NCI-H774 (cell line): ENCODE results near the gene GIT2.
"Not testable (repeated sequence)": the region's sequence is repeated elsewhere in the genome, so short reads cannot be mapped to it uniquely, and the experiment has no call there.

Source experiments
- DNase-seq: peaks from one replicate; lab custom pipeline; 2025; lab: John Stamatoyannopoulos, UW

Gene GIT2

DNA sequence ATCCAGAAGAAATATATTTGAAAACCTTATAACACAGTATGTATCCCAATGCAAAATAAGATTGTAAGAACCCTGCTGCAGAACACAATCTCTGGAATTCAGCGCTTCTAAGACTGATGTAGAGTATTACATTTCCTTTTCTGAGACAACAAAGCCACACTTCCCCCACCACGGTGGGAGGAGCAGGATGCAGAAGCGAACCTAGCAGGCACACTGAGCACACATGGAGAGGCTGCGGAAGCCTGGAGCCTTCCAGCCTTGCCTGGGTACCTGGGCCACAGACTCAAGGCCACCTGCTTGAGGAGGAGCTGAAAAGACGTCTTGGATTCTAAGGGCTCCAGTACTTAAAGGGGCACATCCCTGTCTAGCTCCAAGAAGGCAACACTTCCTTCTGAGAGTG, 49.7 kb downstream of the GIT2 start:
- DNase-seq: no peak

DNA sequence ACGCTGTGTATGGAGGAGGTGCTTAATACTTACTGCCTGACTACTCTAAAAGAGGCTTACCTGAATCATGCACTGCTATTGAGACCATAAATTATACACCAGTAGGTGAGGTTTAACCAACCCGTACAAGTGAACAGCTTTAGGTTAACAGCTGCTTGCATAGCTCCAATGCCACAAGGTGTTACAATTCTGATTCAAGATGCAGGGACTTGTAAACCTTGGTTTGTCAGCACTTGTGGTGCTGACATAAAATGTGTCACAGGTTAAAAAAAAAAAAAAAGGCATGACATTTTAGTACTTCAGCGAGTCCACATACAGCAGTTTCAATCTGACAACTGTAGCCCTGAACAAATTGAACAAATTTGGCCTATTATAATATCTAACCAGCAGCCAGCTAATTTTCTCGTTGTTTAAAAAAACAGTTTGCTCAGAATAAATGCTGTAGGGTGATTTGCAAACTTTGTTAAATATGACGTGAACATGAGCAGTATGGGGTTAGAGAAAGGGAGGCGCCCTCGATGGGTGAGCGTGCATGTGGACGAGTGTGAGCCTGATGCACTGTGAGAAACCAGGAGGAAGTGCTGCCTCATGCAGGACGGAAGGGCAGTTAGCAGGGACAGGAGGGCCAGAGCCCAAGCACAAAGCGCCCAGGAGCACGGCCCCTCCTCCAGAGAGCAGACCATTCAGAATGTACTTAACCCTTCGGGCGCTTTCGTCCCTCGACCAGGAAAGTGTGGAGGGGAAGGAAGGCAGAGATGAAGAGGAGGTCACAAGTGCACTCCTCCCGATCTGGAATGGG, 51.4 kb downstream of the GIT2 start:
- no peak for DNase-seq

DNA sequence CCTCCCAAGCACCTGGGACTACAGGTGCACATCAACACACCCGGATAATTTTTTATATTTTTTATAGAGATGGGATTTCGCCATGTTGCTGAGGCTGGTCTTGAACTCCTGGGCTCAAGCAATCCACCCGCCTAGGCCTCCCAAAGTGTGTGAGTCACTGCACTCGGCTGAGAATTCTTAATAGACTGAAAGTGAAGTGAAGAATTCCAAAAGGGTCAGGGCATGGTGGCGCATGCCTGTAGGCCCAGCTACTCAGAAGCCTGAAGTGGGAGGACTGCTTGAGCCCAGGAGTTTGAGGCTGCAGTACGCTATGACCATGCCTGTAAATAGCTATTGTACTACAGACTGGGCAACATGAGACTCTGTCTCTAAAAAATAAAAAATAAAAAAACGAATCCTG, 52.4 kb downstream of the GIT2 start:
- DNase-seq: no peak

DNA sequence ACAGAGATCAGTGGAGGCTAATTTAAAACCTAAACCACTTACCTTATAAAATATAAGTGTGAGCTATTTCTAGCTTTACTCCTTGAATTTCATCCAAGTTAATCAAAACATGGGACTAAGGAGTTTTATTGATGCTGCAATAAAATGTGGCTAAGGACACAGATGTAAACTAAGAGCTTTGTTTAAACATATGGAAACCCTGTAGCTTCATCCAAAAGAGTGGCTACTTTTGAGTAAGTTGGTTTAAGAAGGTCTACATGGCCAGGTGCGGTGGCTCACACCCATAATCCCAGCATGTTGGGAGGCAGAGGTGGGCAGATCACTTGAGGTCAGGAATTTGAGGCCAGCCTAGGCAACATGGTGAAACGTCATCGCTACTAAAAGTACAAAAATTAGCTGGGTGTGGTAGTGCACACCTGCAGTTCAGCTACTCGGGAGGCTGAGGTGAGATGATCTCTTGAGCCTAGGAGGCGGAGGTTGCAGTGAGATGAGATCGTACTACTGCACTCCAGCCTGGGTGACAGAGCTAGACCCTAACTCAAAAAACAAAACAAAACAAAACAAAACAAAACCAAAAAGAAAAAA, 55.7 kb downstream of the GIT2 start:
- DNase-seq: no peak

DNA sequence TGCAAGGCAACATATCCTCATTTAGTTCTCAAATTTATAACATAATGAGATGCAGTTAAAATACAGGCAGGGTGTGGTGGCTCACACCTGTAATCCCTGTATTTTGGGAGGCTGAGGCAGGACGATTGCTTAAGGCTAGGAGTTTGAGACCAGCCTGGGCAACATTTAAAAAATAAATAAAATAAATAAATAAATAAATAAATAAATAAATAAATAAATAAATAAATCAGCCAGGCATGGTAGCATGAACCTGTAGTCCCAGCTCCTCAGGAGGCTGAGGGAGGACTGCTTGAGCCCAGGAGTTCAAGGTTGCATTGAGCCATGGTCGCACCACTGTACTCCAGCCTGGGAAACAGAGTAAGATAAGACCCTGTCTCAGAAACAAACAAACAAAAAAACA, 56.7 kb downstream of the GIT2 start:
- no peak for DNase-seq

DNA sequence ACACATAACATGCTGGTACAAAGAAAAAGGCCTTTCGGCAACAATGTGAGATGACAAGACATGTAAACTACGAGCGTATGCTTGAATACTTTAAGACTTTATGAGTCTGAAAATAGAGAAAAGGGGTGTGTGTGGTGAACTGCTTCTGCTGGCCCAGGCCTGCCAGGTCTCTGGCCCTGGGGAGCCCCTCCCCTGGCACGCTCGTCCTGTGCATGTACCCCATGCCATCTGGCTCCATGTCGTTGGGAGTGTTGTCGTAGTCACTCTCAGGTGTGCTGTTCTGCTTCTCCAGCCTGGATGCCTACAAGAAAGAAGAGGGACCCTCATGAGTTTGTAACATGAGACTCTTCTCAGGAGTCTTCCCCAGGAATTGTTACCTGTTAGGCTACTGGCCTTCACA, 57.2 kb downstream of the GIT2 start:
- DNase-seq: no peak

DNA sequence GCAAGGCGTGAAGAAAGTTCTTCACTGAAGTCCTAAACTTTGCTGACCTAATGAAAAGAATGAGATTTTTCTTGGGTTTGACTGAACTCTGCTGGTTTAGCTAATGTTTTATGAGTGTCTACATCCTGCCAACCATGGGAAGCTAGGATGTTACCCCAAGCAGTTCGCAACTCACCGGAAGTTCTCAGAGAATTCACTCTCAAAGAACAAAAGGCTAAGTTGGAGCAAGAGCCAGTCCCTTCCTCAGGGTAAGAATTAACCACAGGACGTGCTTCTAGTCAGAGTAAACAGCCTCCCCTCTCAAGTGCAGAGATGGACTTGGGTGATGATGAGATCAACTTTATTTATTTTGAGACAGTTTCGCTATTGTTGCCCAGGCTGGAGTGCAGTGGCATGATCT, 58.8 kb downstream of the GIT2 start:
- no peak for DNase-seq

DNA sequence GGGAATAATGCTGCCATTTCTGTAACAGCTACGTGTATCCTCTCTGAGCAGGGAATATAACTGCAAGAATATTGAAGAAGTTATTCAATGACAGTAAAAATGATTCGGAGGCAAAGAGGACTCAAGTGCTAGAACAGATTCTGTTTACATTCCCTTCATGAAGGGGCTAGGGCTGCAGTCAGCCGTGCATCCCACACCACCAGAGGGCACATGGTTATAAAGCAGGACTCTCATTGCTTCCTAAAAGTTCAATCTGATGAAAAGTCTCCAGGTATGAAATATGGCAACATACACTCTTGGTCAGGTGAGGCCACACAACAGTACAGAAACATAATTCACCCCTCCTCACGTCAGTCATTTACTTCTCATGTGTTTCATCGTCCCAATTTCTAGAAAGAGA, 62.1 kb downstream of the GIT2 start:
- DNase-seq: no peak

DNA sequence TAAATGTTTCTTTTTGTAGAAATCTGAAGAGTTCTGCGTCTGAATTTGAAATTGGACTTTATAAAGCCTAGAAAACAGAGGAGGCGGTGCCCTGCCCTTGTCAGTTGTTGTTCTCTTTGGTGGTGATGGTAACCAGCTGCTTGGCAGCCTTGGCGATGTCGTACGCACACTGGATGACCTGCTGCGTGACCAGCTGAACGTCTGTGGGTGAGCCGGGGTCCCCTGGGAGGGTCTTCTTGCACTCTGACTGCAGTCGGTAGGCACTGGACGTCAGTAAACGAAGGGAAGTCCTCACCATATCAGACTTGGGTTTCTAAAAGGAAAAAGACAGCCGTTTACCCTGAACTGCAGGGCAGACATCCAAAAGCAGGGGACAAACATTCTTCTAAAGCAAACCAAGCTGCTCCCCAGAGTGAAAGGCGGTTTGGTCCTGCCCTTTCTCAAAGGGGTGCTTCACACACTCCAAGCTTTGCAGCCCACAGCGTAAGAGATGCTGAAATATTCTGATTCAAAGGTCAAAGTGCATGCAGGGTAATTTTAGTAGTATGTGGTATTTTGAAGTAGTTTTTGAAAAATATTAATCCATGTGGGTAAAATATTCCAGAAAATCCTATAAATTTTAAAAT, 63.2 kb downstream of the GIT2 start:
- DNase-seq: no peak

DNA sequence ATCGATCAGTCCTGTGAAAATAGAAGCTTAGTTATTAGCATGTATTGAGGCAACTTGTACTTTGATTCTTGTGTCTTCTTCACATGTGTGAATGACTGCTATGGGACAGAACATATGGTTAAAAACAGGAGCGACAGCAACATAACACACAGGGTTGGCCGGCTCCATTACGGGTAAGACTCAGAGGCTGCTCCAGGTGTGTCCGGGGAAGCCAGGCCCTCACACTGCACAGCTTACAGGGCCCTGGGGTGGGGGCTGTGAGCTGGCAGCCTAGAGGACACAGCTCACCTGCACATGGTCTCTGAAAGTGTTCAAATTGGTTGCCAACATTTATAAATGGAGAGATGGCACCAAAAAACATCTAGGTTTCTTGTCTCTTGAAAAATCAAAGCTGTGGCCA, 65.0 kb downstream of the GIT2 start:
- no peak for DNase-seq

DNA sequence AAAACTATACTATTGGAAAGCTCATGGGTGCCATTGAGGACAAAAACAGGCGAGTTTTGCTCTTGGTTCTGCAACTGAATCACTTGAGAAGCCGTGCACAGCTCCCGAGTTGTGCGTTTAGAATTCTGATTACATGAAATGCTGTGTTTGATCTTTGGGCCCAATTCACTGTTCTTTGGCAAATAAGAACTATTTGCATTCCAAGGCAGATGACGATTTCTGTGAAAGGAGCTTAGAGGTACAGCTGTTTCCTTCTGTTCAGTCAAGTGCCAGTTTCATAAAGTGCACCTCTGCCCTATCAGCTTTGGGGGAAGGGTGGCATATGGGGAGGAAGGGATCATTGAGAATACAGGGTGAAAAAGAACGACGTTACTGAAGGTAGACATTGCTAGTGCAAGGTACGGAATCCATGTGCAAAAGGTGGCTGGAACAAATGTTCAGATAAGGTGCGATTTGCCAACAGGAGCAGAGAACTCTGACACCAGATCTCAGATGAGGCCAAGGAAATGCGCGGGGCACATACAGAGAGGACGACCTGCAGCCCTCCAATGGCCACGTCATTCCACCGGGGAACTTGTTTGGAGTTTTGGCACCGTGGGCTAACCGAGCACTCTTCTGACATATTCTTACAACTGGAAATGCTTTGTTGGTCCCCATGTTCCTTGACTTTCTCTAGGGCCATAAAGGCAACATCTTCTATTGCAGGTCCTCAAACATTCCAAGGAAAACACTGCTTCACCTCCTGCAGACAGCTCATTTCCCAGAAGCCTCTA, 66.0 kb downstream of the GIT2 start:
- no peak for DNase-seq

DNA sequence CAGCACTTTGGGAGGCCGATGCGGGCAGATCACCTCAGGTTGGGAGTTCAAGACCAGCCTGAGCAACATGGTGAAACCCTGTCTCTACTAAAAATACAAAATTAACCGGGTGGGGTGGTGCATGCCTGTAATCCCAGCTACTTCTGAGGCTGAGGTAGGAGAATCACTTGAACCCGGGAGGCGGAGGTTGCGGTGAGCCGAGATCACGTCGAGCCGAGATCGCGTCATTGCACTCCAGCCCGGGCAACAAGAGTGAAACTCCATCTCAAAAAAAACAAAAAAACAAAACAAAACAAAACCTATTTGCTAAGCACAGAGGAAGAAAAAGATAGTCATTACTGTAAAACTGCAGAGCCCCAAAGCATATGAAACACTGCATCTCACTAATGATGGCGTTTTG, 66.8 kb downstream of the GIT2 start:
- DNase-seq: not testable (repeated sequence)

DNA sequence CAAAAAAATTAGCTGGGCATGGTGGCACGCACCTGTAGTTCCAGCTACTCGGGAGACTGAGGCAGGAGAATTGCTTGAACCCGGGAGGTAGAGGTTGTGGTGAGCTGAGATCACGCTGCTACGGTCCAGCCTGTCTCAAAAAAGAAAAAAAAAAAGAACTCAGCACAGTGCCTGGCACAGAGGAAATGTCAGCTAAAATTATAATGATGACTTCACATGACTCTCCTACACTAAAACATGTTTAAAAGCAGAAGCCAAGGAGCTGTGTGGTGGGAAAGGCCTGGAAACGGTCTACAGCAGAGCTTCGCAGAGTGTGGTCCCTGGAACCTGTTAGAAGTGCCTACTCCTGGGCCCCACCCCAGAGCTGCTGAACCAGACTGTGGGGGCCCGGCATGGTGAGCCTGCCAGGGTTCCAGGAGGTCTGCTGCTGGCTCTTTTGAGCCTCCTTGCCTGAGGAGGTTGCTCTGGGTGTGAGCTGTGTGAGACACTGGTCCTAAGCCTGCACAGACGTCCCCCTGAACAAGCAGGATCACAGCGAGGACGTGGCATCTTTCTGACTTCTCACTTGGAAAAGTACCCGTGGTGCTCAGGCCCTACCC, 68.0 kb downstream of the GIT2 start:
- no peak for DNase-seq

DNA sequence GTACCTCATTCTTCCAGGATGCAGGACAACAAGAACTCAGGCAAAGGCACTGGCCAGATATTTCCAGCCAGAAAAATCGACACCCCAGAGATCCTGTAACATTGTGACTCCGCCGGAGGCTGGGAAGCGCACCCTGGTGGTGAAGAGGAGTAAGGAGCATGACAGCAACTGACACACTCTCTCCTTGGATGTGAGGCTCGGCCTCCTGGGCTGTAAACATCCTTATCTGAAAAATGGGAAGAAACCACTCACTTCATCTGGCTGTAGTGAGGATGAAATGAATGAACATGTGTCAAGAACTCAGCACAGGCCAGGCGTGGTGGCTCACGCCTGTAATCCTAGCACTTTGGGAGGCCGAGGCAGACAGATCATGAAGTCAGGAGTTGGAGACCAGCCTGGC, 68.5 kb downstream of the GIT2 start:
- DNase-seq: no peak

DNA sequence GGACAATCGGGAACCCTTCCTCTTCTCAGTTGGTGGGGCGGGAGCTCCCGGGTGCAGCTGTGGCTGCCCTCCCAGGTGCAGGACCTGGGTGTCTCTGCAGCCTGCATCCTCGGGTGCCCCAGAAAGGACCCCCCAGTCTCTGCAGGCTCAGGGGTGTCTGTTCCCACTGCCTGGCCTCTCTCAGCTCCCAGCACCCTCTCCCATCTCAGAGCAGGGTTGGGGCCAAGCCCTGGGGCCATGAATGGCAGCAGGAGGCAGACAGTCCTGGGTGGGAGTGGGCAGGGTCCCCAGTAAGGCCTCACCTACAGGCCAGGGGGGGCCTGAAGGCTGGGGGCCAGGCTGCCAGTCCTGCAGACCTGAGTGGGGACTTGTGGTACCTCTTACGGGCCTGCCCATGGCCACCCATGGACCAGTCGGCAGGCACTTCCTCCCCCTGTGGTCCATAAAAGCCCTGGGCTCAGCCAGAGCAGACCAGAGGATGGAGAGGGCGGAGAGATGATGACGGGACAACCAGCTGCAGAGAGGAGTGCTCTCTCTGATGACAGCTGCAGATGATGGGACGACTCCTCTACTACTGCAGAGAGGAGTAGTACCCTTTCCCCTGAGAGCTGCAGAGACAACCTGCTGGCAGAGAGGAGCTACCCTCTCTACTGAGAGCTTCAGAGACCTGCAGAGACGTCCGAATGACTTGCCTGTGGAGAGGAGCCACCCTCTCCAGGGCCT, 69.5 kb downstream of the GIT2 start:
- no peak for DNase-seq

DNA sequence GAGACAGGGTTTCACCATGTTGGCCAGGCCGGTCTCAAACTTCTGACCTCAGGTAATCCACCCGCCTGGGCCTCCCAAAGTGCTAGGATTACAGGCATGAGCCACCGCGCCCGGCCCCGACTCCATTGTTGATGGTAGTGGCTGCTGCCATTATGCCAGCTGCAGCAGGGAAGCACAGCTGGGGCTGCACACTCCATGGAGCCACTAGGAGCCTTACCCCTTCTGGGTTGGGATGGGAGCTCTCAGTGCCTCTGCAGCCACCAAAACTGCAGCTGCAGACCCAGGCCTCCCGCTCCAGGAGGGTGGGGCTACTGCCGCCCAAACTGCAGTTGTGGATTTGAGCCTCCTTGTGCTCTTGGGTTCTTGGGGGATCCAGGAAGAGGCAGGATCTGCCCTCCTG, 70.2 kb downstream of the GIT2 start:
- DNase-seq: no peak

DNA sequence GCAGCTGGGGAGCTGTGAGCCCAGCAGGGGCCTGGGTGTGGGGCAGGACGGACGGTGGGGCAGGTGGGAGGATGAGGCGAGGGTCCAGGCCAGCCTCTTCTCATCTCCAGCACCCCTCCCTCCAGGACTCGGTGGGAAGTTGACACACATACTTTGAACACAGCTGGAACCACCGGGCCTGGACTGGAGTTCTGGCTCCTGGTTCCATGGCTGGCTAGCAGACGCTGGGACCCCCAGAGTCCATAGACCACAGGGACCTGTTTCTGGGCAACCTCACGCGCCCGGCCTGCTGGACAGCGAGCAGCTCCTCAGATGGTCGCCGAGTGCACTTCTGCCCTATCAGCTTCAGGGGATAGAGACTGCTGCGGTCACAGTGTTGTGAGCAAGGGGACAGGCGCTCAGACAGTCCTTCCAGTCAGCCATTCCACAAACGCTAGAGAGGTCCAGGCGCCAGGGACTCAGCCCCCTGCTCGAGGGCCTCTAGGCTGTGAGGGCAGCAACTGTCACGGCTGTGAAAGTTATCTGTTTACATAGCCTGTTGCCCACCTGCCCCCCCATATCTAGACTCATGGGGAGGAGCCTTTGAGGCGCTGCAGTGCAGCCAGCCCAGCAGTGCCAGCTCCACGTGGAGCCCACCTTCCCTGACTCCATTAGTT, 70.9 kb downstream of the GIT2 start:
- DNase-seq: no peak

DNA sequence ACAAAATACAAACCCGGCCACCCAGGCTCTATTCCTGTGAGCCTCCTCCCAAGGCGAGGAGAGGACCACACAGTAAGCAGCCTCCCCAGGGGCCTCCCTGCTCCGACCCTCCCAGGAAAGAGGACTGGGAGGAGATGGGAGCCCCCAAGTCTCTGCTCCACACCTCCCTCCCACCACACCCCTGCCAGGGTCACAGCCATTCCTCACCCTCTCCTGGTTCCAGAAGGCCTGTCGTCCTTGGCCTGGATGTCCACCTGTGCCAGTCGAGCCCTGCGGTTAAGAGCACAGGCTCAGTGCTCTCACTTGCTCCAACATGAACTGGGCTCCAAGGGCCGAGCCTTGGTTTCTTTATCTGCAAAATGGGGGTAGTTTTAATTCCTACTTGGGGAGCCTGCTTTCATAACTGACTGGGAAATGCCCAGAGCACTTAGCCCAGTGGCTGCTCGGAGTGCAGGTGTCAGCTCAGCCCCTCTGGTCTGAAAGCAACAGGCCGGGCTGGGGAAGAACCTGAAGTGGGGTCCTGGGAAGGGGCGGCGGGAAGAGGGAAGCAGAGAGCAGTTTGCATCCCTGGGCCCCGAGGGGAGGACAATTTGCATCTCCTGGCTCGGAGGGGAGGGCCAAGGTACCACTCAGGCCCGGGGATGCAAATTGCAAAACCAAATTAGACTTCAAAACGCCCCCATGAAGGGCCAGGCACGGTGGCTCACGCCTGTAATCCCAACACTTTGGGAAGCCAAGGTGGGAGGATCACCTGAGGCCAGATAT, 72.5 kb downstream of the GIT2 start:
- no peak for DNase-seq

DNA sequence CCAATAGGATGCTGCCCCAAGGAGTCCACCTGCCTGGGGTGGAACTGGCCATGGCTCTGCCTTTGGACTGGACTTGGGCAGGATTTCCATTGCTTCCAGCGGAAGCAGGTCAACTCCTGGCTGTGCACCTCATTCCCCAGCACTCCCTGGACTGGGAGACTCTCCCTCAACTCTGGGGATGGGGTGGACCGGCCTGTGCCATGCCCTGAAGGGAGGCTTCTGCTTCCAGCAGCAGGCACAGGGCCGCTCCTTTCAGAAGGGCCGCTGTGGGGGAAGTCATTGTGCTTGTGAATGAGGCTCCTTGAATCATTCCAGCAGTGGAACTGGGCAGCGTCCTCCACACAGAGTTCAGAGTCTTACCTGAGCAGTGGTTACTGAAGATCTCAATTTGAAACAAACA, 73.1 kb downstream of the GIT2 start:
- no peak for DNase-seq

DNA sequence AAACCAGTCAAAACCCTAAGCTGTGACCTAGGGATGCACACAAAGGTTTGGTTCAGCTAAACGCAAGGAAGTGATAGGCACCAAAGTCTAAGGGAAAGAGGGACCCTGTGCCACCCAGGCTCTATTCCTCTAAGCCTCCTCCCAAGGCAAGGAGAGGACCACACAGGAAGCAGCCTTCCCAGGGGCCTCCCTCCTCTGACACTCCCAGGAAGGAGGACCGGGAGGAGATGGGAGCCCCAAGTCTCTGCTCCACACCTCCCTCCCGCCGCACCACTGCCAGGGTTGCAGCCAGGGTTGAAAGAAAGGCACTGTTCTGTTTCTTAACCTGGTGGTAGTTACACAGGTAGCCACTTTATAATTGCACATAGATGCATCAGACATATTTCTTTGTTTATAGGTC, 74.2 kb downstream of the GIT2 start:
- no peak for DNase-seq
